DMS53 treated with DMSO at 0.1 percent for 48 hours (cell line): ENCODE results near the gene GALNTL6.

Experiments used
- DNase-seq: peaks from one replicate; lab custom pipeline; 2025; ENCODE audit not compliant: unreplicated experiment; lab: John Stamatoyannopoulos, UW

The GALNTL6 gene

DNA sequence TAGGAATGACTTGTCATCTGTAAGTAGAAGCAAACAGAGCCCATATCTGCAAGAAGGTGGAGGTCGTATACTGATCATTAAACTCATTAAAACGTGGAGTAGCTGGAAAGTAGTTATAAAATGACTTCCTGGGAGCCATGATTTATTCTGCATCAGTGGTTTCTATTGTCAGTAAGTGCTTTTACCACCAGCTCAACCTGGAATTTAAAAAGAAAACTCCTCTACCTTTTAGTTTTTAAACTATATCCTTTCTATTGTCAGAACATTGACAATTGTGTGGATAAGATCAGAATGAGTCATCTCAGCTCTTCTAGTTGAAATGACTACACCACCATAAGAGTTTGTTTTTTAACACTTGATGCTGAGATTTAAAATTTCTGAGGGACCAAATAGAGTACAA, 704.2 kb downstream of the GALNTL6 start:
- DNase-seq: peak; percentile 7

DNA sequence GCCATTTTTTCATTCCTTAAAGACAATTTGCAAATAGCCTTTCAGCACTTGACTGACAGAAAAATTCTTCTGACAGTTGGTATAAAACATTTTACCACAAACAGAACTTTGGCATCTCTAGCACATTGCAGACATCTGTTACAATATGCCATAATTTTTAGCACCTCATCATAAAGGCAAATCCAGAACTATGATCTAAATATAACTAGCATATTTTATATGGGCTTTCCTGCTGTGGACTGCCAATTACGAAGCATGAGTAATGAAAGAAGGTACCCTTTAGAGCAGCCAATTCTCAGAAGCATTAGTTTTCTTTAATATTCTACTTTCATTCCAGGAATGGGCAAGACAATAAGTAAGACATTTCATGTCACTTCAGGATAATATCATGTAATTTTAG, 708.0 kb downstream of the GALNTL6 start:
- no peak for DNase-seq

DNA sequence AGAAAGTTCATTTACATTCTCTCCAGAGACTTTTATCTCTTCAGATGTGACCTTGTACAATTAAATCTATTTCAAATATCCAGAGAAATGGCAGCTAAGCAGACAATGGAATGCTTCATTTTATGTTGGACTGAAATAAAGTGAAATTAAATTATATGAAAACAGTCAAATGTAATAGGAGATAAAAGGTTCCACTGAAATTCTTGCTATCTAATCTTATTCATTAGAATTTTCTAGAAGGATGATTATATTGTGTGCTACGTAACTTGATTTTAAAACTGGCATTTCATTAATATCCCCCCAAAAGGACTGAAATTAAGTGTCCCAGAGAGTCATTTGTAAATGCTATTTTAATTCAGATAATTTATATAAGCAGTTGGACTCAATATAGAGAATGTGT, 708.5 kb downstream of the GALNTL6 start:
- DNase-seq: no peak

DNA sequence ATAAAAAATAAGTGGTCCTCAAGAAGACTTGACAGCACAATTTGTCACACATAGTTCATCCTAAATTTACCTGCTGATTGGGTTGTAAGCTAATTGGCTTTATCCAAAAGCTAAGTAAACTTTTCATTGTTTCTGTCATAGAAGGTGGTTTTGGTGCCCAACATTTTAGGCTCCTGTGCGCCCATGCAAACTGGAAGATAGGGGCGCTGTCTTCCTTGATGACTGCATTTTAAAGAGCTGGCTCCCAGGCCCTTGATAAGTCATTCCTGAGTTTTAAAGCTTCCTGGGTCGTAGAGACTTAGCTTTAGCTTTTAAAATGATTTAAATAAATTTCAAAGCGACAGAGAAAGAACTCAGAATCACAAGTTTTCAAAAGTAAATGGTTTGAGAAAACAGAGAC, 730.0 kb downstream of the GALNTL6 start:
- DNase-seq: no peak

DNA sequence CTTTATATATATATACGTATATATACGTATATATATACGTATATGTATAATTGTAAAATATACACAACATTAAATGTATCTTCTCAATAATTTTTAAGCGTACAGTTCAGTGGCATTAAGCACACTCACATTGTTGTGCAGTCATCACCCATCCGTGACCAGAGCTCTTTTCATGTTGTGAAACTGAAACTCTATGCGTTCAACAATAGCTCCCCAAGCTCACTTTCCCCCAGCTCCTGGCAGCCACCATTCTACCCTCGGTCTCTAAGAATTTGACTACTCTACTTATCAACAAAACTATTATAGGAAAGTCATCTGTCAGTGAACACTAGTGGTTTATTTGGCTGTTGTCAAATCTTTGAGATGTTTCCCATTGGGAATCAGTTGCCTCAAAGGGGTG, 733.6 kb downstream of the GALNTL6 start:
- DNase-seq: no peak

DNA sequence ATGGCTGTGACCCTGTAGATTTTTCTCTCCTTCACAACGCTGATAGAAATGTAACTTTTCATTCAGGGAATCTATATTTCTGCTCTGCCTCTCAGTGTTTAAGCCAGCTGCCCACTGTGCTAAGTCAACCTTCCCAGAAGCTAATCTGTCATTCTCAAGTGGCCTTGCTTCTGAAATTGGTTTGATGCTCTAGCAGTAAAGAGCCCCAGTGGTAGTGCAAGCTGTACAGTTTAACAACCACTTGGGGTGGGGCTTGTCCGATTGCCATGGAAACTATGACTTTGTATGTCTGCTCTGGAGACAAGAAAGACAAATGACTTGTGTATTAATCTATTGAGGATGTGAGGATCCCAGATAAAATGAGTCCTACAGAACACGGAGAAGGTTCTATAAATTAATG, 734.5 kb downstream of the GALNTL6 start:
- DNase-seq: no peak

DNA sequence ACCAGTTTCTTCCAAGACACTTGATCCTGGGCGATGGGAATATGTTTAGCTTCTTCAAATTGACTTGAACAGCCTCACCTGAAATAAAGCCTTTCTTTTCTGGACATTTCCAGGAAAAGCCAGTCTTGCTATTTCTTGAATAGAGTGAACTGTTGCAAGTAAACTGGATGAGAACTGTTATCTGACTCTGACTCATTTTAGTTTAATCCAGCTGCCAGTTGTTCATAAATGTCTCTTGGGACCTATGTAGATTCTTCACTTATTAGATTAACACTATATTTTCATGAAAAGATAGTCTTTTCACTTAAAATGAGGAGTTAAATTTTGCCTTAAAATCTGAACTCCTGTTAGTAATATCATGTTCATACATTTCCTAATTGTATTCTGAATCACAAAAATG, 740.0 kb downstream of the GALNTL6 start:
- DNase-seq: no peak

DNA sequence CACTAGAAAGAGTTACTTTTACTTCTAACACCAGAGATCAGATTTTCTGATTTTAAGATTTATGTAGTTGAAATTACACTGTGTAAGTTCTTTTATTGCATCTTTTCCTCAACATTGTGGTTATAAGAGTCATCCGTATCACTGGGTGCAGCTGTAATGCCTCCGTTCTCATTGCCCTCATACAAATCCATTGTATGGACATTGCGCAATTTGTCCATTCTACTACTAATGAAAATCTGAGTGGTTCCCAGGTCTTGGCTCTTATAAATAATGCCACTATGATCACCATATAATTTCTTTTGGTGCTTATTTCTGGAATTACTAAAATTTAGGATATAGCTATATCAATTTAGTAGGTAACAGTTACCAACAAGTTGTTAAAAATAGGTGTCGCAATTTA, 741.4 kb downstream of the GALNTL6 start:
- DNase-seq: no peak

DNA sequence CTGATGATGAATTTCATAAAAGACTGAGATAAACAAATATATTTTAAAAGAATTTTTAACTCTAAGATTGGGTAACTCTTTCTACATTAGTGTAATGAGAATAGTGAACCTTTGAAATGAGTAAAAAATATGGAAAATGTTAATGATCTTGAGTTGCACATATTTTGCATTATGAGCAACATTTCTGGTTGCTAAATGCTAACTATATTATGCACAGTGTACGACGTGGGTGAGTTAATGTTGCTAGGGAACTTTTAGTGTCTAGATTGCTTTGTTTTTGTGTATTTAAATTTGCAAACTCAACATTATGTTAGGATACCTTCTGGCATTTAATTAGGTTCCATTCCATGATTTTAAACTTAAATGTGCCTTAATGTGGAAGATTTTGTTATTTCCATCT, 742.5 kb downstream of the GALNTL6 start:
- DNase-seq: no peak

DNA sequence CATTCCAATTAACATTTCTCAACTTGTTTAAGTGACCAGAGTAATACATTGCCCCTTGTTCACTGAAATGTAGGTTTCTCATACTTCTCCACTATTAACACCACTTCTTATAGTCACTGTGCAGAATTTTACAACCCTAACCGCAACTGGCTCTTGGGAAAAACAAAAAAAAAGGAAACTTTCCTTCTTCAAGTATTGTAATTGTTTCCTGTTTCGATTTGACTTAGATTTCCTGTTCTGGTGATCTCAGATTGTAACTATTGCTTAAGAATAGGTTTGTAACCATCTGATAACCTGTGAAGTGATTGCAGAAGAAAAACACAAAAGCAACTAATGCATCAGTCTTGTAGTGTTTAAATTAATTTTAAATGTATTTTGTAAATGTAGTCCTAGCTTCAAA, 760.7 kb downstream of the GALNTL6 start:
- no peak for DNase-seq

DNA sequence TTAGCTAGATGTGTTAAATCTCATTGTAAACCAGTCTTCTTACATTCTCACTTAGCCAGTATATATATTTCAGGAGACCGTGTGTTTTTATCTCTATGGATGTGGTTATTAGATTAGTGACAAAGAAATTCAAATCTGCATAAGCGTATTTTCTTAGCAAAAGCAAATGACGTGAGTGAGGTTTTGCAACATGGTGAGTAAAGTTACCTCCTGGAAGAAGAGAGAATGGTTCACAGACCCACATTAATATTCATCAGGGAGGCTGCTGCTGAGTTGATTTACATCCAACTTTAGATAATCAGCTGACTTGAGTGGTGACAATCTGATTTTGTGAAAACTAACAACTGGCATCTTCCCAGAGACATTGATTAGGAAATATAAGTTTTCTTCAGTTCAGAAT, 765.5 kb downstream of the GALNTL6 start:
- no peak for DNase-seq

DNA sequence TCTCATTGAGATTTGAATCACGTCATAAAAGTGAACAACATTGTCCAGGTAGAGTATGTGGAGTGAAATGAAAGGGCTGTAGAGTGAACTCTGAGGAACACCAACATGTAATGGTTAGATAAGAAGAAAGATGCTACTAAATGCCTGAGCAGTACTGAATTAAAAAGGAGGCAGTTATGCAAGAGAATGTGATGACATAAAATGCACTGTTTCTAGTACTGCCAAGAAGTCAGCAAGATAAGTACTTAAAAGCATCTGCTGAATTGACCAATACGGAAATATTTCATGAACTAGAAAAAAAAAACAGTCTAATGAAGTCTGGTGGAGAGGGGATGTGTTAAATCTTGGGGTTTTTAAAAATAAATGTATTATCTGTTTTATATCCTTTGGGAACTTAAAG, 771.6 kb downstream of the GALNTL6 start:
- DNase-seq: no peak

DNA sequence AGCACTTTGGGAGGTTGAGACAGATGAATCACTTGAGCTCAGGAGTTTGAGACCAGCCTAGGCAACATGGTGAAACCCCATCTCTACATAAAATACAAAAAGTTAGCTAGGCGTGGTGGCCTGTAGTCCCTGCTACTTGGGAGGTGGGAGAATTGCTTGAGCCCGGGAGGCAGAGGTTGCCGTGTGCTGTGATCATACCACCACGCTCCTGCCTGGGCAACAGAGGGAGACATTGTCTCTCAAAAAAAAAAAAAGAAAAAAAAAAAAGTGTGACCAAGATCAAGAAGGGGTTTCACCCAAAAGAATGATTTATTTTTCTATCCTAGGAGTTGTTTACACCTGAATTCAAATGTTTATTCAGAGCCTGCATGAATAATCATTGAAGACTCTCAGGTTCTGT, 783.0 kb downstream of the GALNTL6 start:
- DNase-seq: no peak

DNA sequence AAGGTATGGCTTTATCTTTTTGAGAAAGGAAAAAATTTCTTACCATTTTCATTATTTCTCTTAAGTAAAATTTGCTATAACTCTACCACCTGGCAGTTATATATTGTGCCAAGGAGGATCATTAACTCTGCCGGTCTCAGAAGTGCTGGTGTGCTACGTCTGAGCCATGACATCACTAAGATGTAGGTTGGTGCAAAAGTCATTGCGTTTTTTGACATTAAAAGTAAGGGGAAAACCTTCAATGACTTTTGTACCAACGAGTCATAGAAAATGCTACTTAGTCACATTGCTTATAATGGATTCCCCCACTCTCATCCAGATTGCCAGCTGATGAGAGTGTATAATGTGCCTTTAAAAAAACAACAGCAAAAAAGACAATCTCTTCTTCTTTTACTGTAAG, 786.4 kb downstream of the GALNTL6 start:
- no peak for DNase-seq

DNA sequence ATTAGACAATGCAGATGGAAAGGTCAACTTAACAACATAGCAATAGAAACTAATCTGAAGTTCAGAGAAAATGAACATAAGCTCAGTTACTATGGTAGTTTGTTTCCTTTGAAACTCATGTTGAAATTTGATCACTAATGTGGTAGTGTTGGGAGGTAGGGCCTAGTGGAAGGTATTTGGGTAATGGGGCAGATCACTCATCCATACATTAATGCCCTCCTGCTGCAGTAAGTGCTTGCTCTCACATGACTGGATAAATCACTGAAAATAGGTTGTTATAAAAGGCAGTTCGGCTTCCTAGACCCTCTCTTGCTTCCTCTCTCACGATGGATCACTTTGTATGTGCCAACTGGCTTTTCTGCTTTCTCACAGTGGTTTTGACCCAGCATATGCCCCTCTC, 788.0 kb downstream of the GALNTL6 start:
- DNase-seq: no peak

DNA sequence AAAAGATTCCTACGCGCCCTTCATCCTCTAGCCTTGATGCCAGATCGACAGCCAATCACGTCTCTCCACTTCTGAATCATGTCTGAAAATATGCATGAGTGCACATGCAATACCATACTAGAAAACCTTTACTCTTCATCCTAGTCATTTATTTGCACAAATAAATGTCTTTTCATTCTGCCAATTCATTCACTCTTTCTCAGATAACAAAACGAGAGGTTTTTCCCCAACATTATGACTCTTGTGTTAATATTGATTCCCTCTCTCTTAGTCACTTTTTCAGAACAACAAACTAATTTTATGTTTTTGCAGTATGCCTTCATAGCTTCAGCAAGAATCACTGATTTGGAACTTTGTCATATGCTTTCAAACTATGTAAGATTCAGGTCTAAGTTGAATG, 806.0 kb downstream of the GALNTL6 start:
- no peak for DNase-seq

DNA sequence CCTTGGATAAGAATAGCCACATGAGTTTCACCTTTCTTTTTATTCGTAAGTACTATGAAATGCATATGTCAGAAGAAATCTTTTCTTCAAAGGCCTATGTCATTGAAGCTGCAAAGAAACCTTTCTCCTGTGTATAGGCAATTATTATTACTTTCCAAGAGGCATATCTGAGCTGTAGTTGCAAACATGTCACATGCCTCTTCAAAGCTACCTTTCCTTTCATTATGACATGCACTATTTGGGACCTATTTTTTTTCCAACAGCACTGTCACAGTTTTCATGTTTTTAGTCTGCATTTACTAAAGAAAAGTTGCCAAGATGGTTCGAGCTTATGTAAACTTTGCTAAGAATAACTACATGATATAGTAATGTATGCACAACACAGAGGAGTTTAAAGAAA, 806.6 kb downstream of the GALNTL6 start:
- no peak for DNase-seq

DNA sequence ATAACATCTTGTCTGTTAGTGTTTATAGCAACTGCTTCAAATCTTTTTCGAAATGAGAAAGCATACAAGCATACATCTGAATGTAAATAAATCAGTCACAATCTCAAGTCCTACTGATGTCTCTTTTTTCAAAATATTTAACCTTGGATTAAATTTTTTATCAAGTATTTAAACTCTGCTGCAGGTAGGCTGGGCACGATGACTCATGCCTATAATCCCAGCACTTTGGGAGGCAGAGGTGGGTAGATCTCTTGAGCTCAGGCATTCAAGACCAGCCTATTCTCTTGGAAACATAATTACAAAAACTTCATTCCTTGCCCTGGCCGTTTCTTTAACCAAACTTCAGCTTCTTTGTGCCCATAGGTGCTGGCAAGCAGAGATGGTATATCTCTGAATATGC, 815.1 kb downstream of the GALNTL6 start:
- DNase-seq: peak; percentile 2

DNA sequence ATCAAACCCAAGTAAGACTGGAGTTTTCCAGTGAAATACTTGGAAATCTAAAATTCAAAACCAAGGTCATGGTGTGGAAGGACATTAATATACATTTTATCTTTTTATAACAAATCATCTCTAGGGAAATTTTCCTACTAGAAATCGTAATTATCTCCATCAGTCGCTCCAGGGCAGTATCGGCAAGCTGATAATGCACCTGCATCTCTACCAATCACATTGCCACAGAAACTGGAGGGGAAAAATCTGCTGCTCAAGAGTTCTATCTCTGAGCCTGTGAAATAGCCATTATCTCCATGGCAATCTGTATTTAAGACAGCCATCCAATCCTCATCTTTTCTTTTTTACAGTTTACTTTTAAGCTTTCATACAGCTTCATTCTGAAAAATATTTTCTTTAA, 817.1 kb downstream of the GALNTL6 start:
- DNase-seq: no peak

DNA sequence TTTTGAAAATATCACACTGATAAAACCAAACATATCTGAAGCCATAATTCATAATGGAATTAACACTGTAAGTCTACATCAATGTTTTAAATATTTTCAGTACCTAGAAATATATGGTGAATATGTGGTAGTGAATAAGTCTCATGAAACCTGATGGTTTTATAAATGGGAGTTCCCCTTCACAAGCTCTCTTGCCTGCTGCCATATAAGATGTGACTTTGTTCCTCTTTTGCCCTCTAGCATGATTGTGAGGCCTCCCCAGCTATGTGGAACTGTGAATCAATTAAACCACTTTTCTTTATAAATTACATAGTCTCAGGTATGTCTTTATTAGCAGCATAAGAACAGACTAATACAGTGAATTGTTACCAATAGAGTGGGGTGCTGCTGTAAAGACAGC, 818.6 kb downstream of the GALNTL6 start:
- DNase-seq: no peak

DNA sequence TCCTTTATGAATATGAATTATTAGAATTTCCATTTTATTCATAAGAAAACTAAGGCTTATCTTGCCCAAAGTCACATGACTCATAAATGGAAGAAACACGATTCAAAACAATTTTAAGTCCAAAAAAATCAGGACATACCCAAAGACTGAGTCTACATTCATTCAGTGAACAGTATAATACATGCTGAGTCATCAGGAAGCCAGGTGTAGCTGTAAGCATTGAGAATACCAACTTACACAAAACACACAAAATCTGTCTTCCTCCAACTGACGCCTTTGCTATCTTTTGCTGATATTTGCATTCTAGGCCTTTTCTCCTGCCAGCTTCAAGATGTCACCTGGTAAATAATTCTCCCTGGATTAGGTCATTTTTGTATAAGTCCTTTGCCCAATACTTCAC, 835.3 kb downstream of the GALNTL6 start:
- no peak for DNase-seq

DNA sequence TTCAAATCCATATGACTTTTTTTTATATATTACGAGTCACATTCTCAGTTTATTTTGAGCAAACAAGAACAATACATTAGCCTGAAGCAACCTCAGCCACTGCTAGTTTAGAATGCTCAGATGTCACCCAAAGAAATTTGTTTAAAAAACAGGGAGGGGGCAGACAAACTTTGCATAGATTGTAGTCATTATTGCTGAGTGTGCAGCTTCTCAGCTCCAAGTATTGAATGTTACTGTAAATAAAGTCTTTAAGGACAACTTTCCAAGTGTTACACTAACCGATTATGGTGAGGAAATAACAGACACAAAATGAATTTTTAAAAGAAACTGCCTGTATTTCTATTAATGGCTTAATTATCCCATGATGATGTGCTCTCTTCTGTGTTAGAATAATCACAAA, 835.9 kb downstream of the GALNTL6 start:
- no peak for DNase-seq

DNA sequence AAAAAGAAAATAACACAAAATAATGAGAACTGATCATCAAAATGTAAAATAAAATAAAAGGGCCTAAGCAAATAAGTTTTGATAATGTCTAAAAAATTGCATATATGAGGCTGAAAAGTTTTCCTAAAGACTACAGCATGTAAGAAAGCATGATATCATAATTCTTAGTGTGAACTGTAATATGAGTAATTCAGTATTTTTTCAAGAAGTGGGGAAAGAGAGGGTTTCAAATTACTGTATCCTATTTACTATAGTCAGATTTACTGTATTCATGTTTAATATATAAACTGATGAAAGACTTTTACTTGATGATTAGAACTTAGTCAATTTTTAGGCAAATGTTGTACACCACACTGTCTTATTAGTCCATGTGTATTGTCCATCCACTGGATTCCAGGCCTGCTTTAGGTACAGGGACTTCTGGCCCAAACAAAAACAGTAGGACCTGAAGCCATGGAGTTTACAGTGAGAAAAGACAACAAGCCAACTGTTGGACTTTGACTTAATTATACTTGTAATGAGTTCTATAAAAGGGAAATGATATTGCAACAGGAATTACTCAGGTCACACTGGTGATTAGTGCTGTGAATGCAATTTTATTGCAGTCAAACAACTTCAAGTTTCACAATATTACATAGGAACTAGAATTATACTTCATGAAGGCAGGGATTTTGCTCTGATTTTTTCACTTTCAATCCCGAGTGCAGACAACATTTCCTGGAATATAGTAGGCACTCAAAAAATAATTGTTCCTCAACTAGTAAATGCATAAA, 837.7 kb downstream of the GALNTL6 start:
- no peak for DNase-seq
